Left ventricle myocardium inferior (tissue), 1 donor: ENCODE measurements around the gene CEACAM3. TPM values are rescaled to one million over a fixed set of nuclear protein-coding genes. Genes with fewer than 3 reads are reported as not detected.

Experiments used
- DNase-seq: peaks from one replicate; pipeline ENCODE4 v3.0.0-alpha.2; 2020
- H3K27ac ChIP-seq: fragments of 200-600 bp; replicated peaks from 2 replicates; pipeline ENCODE4 v1.8.0; 2021
- H3K27me3 ChIP-seq: fragments of 200-600 bp; 2 replicates; pipeline ENCODE4 v1.8.0; 2021; ENCODE audit warnings: low read depth
- H3K36me3 ChIP-seq: fragments of 200-600 bp; 2 replicates; pipeline ENCODE4 v1.8.0; 2021
- H3K4me1 ChIP-seq: fragments of 200-600 bp; 2 replicates; pipeline ENCODE4 v1.8.0; 2021
- H3K4me3 ChIP-seq: fragments of 200-600 bp; 2 replicates; pipeline ENCODE4 v1.8.0; 2021; ENCODE audit warnings: mild to moderate bottlenecking, moderate library complexity
- H3K9me3 ChIP-seq: fragments of 200-600 bp; replicated peaks from 2 replicates; pipeline ENCODE4 v1.8.0; 2021
- intact Hi-C: fragments of 100-400 bp; cut with micrococcal nuclease; formaldehyde crosslinking; loops from one replicate; pipeline ENCODE4 v1.11.0; 2022
- total RNA-seq: library from RNA; stranded (reverse); fragmentation: NEBNext Ultra II Directional; extraction: Animal tissue kit (Norgen Biotek cat#: 25700); gene quantifications from one replicate; pipeline ENCODE4 v1.2.1, GENCODE V29; 2021
- TF ChIP-seq, protein P1 (sequence below): fragments of 200-600 bp; IDR thresholded peaks from 2 replicates; pipeline ENCODE4 v1.8.0; 2021; ENCODE audit warnings: antibody characterized with exemption, mild to moderate bottlenecking, borderline replicate concordance
- donor health status: DM: no; HTN: yes; CAD: no; lungs with severe emphysema.

The CEACAM3 gene
- total RNA-seq, 1 donor from 2014 or later = not detected

DNA sequence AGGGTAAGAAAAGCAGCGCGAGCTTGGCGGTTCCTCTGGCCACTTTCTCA, 48.4 kb downstream of the CEACAM3 start, which contains the start of gene DMRTC2:
DMRTC2 (plus strand) TSS at position 42 of the 50 bp plus-strand sequence. CDS start 2,387 bp downstream, outside the sequence.
- H3K27me3 ChIP-seq = peaks cover 81% of the 10 kb centered on the region
- no peak within 1 kb of the TSS for H3K27ac ChIP-seq
- no peaks in the 10 kb centered on the region for H3K36me3 ChIP-seq
- H3K4me1 ChIP-seq = no peaks in the 10 kb centered on the region
- DNase-seq = no peak
- no peaks in the 10 kb centered on the region for H3K9me3 ChIP-seq
- TF ChIP-seq, protein P1, sequence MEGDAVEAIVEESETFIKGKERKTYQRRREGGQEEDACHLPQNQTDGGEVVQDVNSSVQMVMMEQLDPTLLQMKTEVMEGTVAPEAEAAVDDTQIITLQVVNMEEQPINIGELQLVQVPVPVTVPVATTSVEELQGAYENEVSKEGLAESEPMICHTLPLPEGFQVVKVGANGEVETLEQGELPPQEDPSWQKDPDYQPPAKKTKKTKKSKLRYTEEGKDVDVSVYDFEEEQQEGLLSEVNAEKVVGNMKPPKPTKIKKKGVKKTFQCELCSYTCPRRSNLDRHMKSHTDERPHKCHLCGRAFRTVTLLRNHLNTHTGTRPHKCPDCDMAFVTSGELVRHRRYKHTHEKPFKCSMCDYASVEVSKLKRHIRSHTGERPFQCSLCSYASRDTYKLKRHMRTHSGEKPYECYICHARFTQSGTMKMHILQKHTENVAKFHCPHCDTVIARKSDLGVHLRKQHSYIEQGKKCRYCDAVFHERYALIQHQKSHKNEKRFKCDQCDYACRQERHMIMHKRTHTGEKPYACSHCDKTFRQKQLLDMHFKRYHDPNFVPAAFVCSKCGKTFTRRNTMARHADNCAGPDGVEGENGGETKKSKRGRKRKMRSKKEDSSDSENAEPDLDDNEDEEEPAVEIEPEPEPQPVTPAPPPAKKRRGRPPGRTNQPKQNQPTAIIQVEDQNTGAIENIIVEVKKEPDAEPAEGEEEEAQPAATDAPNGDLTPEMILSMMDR = no peak
- H3K4me3 ChIP-seq = no peak within 1 kb of the TSS
- intact Hi-C loops = no loop called here

DNA sequence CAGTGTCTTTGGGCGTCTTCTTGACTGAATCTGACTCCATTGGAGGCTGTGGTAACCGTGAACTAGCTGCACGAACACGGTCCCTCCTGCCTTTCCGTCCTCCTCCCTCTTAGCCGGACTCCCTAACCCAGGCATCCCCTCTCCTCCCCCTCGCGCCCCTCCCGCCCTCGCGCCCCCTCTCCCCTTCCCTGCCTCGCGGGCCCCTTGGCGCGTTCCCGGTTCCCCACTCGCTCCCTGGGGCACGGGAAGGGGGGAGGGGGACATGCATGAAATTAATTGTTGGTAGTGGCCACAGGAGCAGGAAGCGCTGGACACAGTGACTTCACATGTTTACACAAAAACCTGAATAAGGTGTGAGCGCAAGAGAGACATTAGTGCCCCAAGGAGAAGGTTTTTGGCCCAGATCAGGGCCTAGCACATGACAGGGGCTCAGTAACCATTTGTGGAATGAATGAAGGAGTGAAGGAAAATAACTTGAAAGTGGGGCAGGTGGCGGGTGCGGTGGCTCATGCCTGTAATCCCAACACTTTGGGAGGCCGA, 48.7 kb downstream of the CEACAM3 start:
- H3K27me3 ChIP-seq = peaks cover 80% of the 10 kb centered on the region
- intact Hi-C loops = no loop called here
- H3K4me1 ChIP-seq = no peaks in the 10 kb centered on the region
- TF ChIP-seq, protein P1 = no peak
- no peaks in the 10 kb centered on the region for H3K36me3 ChIP-seq
- DNase-seq = no peak
- no peak overlapping the region for H3K4me3 ChIP-seq
- H3K27ac ChIP-seq = no peak overlapping the region
- no peaks in the 10 kb centered on the region for H3K9me3 ChIP-seq

DNA sequence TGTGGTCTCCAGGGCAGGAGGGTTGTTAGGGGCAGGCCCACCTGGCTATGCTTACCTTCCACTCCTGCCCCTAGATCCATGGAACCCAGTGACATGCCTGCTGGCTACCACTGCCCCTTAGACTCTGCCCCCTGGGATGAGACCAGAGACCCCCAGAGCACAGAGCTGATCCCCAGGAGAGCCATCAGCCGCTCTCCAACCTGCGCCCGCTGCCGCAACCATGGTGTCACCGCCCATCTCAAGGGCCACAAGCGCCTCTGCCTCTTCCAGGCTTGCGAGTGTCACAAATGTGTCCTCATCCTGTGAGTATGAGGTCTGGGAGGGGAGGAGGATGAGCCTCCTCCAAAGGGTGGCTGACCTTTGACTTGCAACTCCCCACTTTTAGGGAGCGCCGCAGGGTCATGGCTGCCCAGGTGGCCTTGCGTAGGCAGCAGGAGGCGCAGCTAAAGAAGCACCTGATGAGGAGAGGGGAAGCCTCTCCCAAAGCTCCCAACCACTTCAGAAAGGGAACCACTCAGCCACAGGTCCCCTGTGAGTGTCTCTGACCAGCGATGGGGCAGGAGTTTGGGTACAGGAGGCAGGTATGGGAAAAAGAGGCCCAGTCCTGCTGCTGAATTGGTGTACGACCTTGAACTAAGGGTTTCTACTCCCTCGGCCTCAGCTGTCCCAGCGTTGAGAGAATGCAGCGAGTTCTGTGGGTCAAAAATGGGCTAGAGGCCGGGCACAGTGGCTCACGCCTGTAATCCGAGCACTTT, 51.1 kb downstream of the CEACAM3 start:
- no peak for DNase-seq
- H3K36me3 ChIP-seq = no peaks in the 10 kb centered on the region
- TF ChIP-seq, protein P1 = no peak

DNA sequence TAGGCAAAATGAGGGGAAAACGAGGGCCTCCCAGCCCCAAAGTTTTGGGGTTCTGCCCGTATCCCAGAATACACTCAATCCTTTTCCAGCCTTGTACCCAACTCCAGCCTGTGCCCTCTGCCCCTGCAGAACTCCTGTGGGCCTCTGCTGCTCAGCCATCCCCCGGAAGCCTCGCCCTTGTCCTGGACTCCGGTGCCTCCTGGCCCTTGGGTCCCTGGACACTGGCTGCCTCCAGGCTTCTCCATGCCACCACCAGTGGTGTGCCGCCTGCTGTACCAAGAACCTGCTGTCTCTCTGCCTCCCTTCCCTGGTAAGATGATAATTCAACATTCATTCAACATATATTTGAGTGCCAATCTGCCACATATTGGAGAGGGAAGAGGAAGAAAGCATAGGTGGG, 52.3 kb downstream of the CEACAM3 start:
- DNase-seq = no peak
- Histone ChIP-seq H3K4me3 (no peak overlapping the region), H3K36me3 (no peaks in the 10 kb centered on the region), H3K27me3 (peaks cover 77% of the 10 kb centered on the region), H3K4me1 (no peaks in the 10 kb centered on the region), H3K27ac (no peak overlapping the region), H3K9me3 (no peaks in the 10 kb centered on the region)
- intact Hi-C loops = no loop called here
- TF ChIP-seq, protein P1 = no peak

More for the DNA sequence above, 51.1 kb downstream of the CEACAM3 start:
- Histone ChIP-seq H3K9me3 (no peaks in the 10 kb centered on the region), H3K27ac (no peak overlapping the region), H3K4me3 (no peak overlapping the region), H3K4me1 (no peaks in the 10 kb centered on the region), H3K27me3 (peaks cover 77% of the 10 kb centered on the region)
- intact Hi-C loops = no loop called here

DNA sequence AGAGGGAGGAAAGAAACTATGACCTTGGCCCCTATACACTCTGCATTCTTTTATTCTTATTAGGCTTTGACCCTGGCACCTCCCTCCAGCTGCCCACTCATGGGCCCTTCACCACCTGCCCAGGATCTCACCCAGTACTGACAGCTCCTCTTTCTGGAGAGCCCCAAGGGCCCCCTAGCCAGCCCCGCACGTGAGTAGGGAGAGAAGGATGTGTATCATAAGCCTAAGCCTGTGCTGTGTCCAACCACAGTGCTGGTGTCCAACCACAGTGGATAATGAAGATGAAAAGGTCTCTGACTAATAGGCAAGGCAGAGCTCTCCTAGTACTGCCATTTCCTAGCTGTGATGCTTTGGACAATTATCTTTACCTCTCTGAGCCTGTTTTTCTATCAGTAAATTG, 52.7 kb downstream of the CEACAM3 start:
- intact Hi-C loops = no loop called here
- no peak for DNase-seq
- TF ChIP-seq, protein P1 = no peak
- Histone ChIP-seq H3K27ac (no peak overlapping the region), H3K36me3 (no peaks in the 10 kb centered on the region), H3K9me3 (no peaks in the 10 kb centered on the region), H3K4me3 (no peak overlapping the region), H3K4me1 (no peaks in the 10 kb centered on the region), H3K27me3 (peaks cover 77% of the 10 kb centered on the region)

DNA sequence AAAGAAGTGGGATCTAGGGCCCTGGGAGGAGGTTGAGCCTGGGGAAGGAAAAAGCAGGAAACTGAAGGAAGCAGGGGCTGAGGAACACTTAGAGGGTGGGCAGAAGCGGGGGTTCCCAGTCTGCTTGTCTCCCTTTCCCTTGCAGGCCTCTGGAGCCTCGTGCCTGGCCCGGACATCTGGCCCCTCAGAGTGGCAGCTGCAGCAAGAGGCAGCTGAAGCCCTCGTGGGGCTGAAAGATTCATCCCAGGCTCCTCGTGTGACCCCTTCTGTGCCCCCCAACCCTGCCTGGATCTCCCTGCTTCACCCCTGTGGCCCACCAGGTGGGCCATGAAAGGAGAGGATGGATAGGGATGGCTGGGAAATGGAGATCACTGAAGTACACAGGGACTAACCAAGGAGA, 54.0 kb downstream of the CEACAM3 start:
- no peaks in the 10 kb centered on the region for H3K36me3 ChIP-seq
- DNase-seq = no peak
- H3K9me3 ChIP-seq = no peaks in the 10 kb centered on the region
- intact Hi-C loops = no loop called here
- H3K4me3 ChIP-seq = no peak overlapping the region
- TF ChIP-seq, protein P1 = no peak
- no peaks in the 10 kb centered on the region for H3K4me1 ChIP-seq
- peaks cover 73% of the 10 kb centered on the region for H3K27me3 ChIP-seq
- H3K27ac ChIP-seq = no peak overlapping the region
